A673 (cell line): Measurements from ENCODE around the gene MLANA. TPM values are rescaled to one million over a fixed set of nuclear protein-coding genes. Genes with fewer than 3 reads are reported as not detected.
"Not testable (repeated sequence)": the region's sequence is repeated elsewhere in the genome, so short reads cannot be mapped to it uniquely, and the experiment has no call there.

Source experiments
- BruUV-seq: library from RNA; stranded (reverse); fragments of 400-500 nt; replicated peaks from 2 replicates; lab custom pipeline; 2021; lab: Mats Ljungman, UMichigan
- CTCF ChIA-PET: fragments of 300-600 bp; sonication (Branson Sonifier 250); formaldehyde crosslinking; loops from one replicate; lab custom pipeline; 2022; ENCODE audit warnings: antibody characterized with exemption; lab: Charles Lee
- POLR2A ChIA-PET: fragments of 300-600 bp; sonication (Branson Sonifier 250); formaldehyde crosslinking; loops from one replicate; lab custom pipeline; 2022; ENCODE audit warnings: antibody characterized with exemption; ENCODE audit not compliant: low non-redundant PET; lab: Charles Lee
- DNase-seq: peaks from one replicate; pipeline ENCODE4 v3.0.0-alpha.2; 2015; ENCODE audit warnings: low spot score
- H3K27ac ChIP-seq: fragments of 200-600 bp; sonication (generic); 2 replicates; pipeline ENCODE4 v1.5.1; 2016; ENCODE audit warnings: mixed run types, low read depth, mild to moderate bottlenecking, mixed read lengths, antibody characterized with exemption, low read length; ENCODE audit not compliant: poor library complexity, severe bottlenecking
- H3K27me3 ChIP-seq: fragments of 200-600 bp; sonication (generic); replicated peaks from 2 replicates; pipeline ENCODE4 v1.6.1; 2017; ENCODE audit warnings: mixed run types, low read depth, mild to moderate bottlenecking, mixed read lengths, antibody characterized with exemption, low read length; ENCODE audit not compliant: insufficient read depth, poor library complexity
- H3K36me3 ChIP-seq: fragments of 200-600 bp; sonication (generic); 2 replicates; pipeline ENCODE4 v1.6.1; 2016; ENCODE audit warnings: mixed run types, mild to moderate bottlenecking, mixed read lengths, antibody characterized with exemption, low read length; ENCODE audit not compliant: insufficient read depth, poor library complexity, severe bottlenecking
- H3K4me1 ChIP-seq: fragments of 200-600 bp; sonication (generic); 2 replicates; pipeline ENCODE4 v1.6.1; 2017; ENCODE audit warnings: mixed run types, mild to moderate bottlenecking, mixed read lengths, antibody characterized with exemption, low read length; ENCODE audit not compliant: insufficient read depth, poor library complexity, severe bottlenecking
- H3K4me3 ChIP-seq: fragments of 200-600 bp; sonication (generic); 2 replicates; pipeline ENCODE4 v1.5.1; 2016; ENCODE audit warnings: low read depth, mixed run types, mild to moderate bottlenecking, mixed read lengths, low read length; ENCODE audit not compliant: poor library complexity, severe bottlenecking
- H3K9me3 ChIP-seq: fragments of 200-600 bp; sonication (generic); 2 replicates; pipeline ENCODE4 v1.6.1; 2016; ENCODE audit warnings: mixed run types, low read depth, mild to moderate bottlenecking, mixed read lengths, antibody characterized with exemption, low read length; ENCODE audit not compliant: poor library complexity, severe bottlenecking
- EZH2 ChIP-seq: fragments of 200-600 bp; sonication (generic); IDR thresholded peaks from 2 replicates; pipeline ENCODE4 v1.6.1; 2017; ENCODE audit warnings: borderline replicate concordance, low read depth, mild to moderate bottlenecking, mixed read lengths, antibody characterized with exemption, low read length; ENCODE audit not compliant: poor library complexity, severe bottlenecking
- intact Hi-C: fragments of 100-400 bp; cut with micrococcal nuclease; formaldehyde crosslinking; loops from one replicate; pipeline ENCODE4 v1.10.0; 2022; ENCODE audit not compliant: unreplicated experiment
- total RNA-seq: library from RNA; stranded (reverse); gene quantifications from 2 replicates; pipeline ENCODE4 v1.2.3, GENCODE V29; 2021
- TF ChIP-seq, protein P1 (sequence below): fragments of 300-800, 200-600 bp; sonication (generic); conservative IDR thresholded peaks from 2 replicates; pipeline ENCODE4 v1.5.1; 2017; ENCODE audit warnings: low read depth, mild to moderate bottlenecking, antibody characterized with exemption, low read length, moderate library complexity, mixed read lengths

Gene MLANA
- total RNA-seq, 1 experiment from 2014 or later: not detected

DNA sequence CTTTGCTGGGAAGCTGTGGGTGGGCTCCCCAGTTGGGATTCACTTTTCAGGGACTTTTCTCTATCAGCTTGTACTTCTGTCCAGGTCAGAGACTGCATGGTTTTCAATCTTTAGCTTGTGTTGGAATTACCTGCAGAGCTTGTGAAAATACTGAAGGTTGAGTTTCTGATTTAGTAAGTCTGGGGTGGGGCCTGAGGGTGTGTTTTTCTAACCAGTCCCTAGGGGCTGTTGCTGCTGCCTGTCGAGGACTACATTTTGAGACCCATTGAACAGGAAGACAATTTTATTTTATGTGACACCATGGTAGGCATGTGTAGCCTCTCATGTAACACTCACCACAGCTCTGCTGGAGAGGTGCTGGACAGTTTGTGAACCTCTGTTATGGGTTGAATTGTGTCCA lies 14.7 kb upstream of the MLANA start:
- no peak overlapping the region for H3K4me3 ChIP-seq
- H3K36me3 ChIP-seq: no peaks in the 10 kb centered on the region
- H3K9me3 ChIP-seq: no peaks in the 10 kb centered on the region
- no peak overlapping the region for H3K27ac ChIP-seq
- no peaks in the 10 kb centered on the region for H3K27me3 ChIP-seq
- H3K4me1 ChIP-seq: no peaks in the 10 kb centered on the region
- TF ChIP-seq, protein P1, sequence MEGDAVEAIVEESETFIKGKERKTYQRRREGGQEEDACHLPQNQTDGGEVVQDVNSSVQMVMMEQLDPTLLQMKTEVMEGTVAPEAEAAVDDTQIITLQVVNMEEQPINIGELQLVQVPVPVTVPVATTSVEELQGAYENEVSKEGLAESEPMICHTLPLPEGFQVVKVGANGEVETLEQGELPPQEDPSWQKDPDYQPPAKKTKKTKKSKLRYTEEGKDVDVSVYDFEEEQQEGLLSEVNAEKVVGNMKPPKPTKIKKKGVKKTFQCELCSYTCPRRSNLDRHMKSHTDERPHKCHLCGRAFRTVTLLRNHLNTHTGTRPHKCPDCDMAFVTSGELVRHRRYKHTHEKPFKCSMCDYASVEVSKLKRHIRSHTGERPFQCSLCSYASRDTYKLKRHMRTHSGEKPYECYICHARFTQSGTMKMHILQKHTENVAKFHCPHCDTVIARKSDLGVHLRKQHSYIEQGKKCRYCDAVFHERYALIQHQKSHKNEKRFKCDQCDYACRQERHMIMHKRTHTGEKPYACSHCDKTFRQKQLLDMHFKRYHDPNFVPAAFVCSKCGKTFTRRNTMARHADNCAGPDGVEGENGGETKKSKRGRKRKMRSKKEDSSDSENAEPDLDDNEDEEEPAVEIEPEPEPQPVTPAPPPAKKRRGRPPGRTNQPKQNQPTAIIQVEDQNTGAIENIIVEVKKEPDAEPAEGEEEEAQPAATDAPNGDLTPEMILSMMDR: no peak
- no peak for TF ChIP-seq EZH2
- no peak for DNase-seq
- intact Hi-C loops: no loop called here
- ChIA-PET CTCF (no interaction called here), POLR2A (no interaction called here)
- BruUV-seq: no TSS peak

GRCh38 chr9:5876711-5877110 lies 14.0 kb upstream of the MLANA start:
- ChIA-PET CTCF (no interaction called here), POLR2A (no interaction called here)
- no peaks in the 10 kb centered on the region for H3K27me3 ChIP-seq
- TF ChIP-seq, protein P1: no peak
- no peak for TF ChIP-seq EZH2
- no peak overlapping the region for H3K27ac ChIP-seq
- H3K9me3 ChIP-seq: no peaks in the 10 kb centered on the region
- DNase-seq: no peak
- no peak overlapping the region for H3K4me3 ChIP-seq
- intact Hi-C loops: no loop called here
- H3K4me1 ChIP-seq: no peaks in the 10 kb centered on the region
- H3K36me3 ChIP-seq: no peaks in the 10 kb centered on the region
- no TSS peak for BruUV-seq

DNA sequence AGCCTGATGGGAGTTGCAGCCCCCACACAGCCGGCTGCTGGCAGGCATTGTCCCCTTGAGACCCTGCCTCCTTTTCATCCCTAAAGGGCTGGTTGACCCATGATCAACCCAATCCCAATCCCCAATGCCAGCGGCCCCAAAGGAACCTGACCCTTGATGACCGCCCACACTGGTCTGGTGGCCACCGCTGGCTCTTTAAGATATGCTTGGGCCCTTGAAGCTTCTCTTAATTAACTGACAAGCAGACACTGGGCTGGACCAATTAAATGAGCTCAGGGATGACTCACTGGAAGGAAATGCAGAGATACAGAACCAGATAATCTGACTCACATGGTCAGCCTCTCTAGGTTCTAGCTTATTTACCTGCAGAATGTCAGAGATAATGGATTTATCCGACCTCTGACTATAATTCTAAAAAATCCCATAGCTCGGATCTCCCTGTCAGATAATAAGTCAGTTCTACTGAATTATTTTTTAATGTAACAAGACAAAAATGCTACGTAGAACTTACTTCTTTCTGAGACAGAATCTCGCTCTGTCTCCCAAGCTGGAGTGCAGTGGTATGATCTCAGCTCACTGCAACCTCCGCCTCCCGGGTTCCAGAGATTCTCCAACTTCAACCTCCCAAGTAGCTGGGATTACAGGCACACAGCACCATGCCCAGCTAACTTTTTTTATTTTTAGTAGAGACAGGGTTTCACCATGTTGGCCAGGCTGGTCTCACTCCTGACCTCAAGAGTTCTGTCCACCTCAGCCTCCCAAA lies 11.1 kb upstream of the MLANA start:
- intact Hi-C loops: no loop called here
- H3K4me3 ChIP-seq: no peak overlapping the region
- H3K9me3 ChIP-seq: no peaks in the 10 kb centered on the region
- no peaks in the 10 kb centered on the region for H3K36me3 ChIP-seq
- TF ChIP-seq, protein P1: no peak
- TF ChIP-seq EZH2: no peak
- BruUV-seq: no TSS peak
- ChIA-PET CTCF (interaction anchor here (0.6 to 0.9 kb wide), 2 partner anchors 46 to 175 kb away, joined by 3 to 4 read pairs; partner anchors contain the start of gene ERMP1), POLR2A (no interaction called here)
- peak; percentile 81 for DNase-seq
- no peak overlapping the region for H3K27ac ChIP-seq
- H3K4me1 ChIP-seq: no peaks in the 10 kb centered on the region
- no peaks in the 10 kb centered on the region for H3K27me3 ChIP-seq

DNA sequence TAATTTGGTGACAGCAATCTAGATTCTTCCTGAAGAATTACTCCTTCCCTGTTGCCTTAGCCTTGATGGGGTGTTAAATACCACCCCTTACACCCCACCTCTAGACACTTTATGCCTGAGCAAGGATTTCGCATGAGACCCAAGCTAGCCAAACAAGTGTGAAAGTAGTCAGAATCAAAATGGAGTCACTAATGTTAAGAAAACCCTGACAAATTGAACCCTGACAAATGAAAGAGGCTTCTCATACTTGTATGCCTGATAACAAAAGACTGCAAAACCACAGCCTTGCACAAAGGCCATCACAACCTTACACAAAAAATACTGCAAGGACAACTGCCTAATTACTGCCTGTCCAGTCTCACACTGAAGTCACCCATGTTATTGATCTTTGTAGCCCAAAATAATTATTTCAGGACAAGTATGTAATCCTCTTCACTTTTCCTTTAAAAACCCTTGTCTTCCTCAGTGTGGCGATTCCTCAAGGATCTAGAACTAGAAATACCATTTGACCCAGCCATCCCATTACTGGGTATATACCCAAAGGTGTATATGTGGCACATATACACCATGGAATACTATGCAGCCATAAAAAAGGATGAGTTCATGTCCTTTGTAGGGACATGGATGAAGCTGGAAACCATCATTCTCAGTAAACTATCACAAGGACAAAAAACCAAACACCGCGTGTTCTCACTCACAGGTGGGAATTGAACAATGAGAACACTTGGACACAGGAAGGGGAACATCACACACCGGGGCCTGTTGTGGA lies 8.3 kb upstream of the MLANA start:
- POLR2A ChIA-PET, BruUV-seq, H3K27me3 ChIP-seq, H3K36me3 ChIP-seq, DNase-seq, H3K9me3 ChIP-seq, H3K4me1 ChIP-seq, intact Hi-C loops, H3K27ac ChIP-seq, H3K4me3 ChIP-seq: not testable (repeated sequence)
- CTCF ChIA-PET: interaction anchor here (0.6 kb wide), 1 partner anchor 145 kb away, joined by 7 read pairs; no protein-coding TSS in a partner anchor
